ENCODE data around the gene MEIOSIN. TPM values are rescaled to one million over a fixed set of nuclear protein-coding genes. Genes with fewer than 3 reads are reported as not detected.
"Not testable (repeated sequence)": the region's sequence is repeated elsewhere in the genome, so short reads cannot be mapped to it uniquely, and the experiment has no call there.

Gene MEIOSIN
- total and polyA plus RNA-seq, 3 donors from 2014 or later, result 9.2 to 13.8 (median 10.4) TPM

- Histone ChIP-seq H3K4me1 (no peaks in the 10 kb centered on the region), H3K36me3 (ENCODE audit: low read depth, missing control alignments) (no peaks in the 10 kb centered on the region), H3K4me3 (no peak overlapping the region), H3K27me3 (no peaks in the 10 kb centered on the region), H3K9me3 (no peaks in the 10 kb centered on the region), H3K27ac (no peak overlapping the region)
- 84 to 86% methylated on average over 6 of the region's 6 CpGs for WGBS, 2 donors
- TF ChIP-seq POLR2A (IDR thresholded peaks at IDR 0.05) (no peak), CTCF (IDR thresholded peaks at IDR 0.05) (no peak)
- no peak for DNase-seq
- intact Hi-C loops (cut with DNase I; ENCODE audit: low total_unique reads), result no loop called here
Observed at GRCh38 chr19:45745606-45746005, 12.4 kb downstream of the MEIOSIN start.

- no peaks in the 10 kb centered on the region for H3K9me3 ChIP-seq
- no peaks in the 10 kb centered on the region for H3K27me3 ChIP-seq
- H3K27ac ChIP-seq, result no peak overlapping the region
- no peak overlapping the region for H3K4me3 ChIP-seq
- no peaks in the 10 kb centered on the region for H3K4me1 ChIP-seq
- WGBS, 2 donors, result 78 to 86% methylated on average over 5 of the region's 5 CpGs
- H3K36me3 ChIP-seq (ENCODE audit: low read depth, missing control alignments), result no peaks in the 10 kb centered on the region
- no peak for DNase-seq
- TF ChIP-seq CTCF (IDR thresholded peaks at IDR 0.05) (no peak), POLR2A (IDR thresholded peaks at IDR 0.05) (no peak)
- intact Hi-C loops (cut with DNase I; ENCODE audit: low total_unique reads), result no loop called here
Observed at GRCh38 chr19:45746866-45747265, 13.6 kb downstream of the MEIOSIN start.

GRCh38 chr19:45747513-45747912, 14.3 kb downstream of the MEIOSIN start:
- 77 to 82% methylated on average over 5 of the region's 5 CpGs for WGBS, 2 donors
- H3K27ac ChIP-seq, result no peak overlapping the region
- no peaks in the 10 kb centered on the region for H3K4me1 ChIP-seq
- no peaks in the 10 kb centered on the region for H3K27me3 ChIP-seq
- TF ChIP-seq CTCF (IDR thresholded peaks at IDR 0.05), result no peak
- no peak for TF ChIP-seq POLR2A (IDR thresholded peaks at IDR 0.05)
- H3K9me3 ChIP-seq, result no peaks in the 10 kb centered on the region
- no peak for DNase-seq
- intact Hi-C loops (cut with DNase I; ENCODE audit: low total_unique reads), result no loop called here
- no peak overlapping the region for H3K4me3 ChIP-seq
- H3K36me3 ChIP-seq (ENCODE audit: low read depth, missing control alignments), result no peaks in the 10 kb centered on the region

- H3K9me3 ChIP-seq; H3K36me3 ChIP-seq (ENCODE audit: low read depth, missing control alignments); H3K27ac ChIP-seq; DNase-seq; H3K4me3 ChIP-seq; H3K4me1 ChIP-seq; H3K27me3 ChIP-seq; intact Hi-C loops (cut with DNase I; ENCODE audit: low total_unique reads): not testable (repeated sequence)
- WGBS, 2 donors, result 90 to 94% methylated on average over 10 of the region's 10 CpGs
Observed at GRCh38 chr19:45751483-45751882, 18.2 kb downstream of the MEIOSIN start.

- intact Hi-C loops (cut with DNase I; ENCODE audit: low total_unique reads), result no loop called here
- no peaks in the 10 kb centered on the region for H3K4me1 ChIP-seq
- H3K27ac ChIP-seq, result no peak overlapping the region
- DNase-seq, result no peak
- WGBS, 2 donors, result 93 to 94% methylated on average over 12 of the region's 12 CpGs
- no peaks in the 10 kb centered on the region for H3K36me3 ChIP-seq (ENCODE audit: low read depth, missing control alignments)
- H3K4me3 ChIP-seq, result no peak overlapping the region
- no peaks in the 10 kb centered on the region for H3K9me3 ChIP-seq
- no peaks in the 10 kb centered on the region for H3K27me3 ChIP-seq
- TF ChIP-seq POLR2A (IDR thresholded peaks at IDR 0.05) (no peak), CTCF (IDR thresholded peaks at IDR 0.05) (no peak)
Observed at GRCh38 chr19:45752639-45753038, 19.4 kb downstream of the MEIOSIN start.

All from testis (tissue), 3 donors.